Measurements from ENCODE around the gene RPS6KB2. TPM values are rescaled to one million over a fixed set of nuclear protein-coding genes. Genes with fewer than 3 reads are reported as not detected.

Gene RPS6KB2
- total and polyA plus RNA-seq, 10 of the 15 experiments (the other 5 are each of a cell fraction or from before 2014, with no cell fraction given): 0.39 to 101 (median 58.4) TPM

DNA sequence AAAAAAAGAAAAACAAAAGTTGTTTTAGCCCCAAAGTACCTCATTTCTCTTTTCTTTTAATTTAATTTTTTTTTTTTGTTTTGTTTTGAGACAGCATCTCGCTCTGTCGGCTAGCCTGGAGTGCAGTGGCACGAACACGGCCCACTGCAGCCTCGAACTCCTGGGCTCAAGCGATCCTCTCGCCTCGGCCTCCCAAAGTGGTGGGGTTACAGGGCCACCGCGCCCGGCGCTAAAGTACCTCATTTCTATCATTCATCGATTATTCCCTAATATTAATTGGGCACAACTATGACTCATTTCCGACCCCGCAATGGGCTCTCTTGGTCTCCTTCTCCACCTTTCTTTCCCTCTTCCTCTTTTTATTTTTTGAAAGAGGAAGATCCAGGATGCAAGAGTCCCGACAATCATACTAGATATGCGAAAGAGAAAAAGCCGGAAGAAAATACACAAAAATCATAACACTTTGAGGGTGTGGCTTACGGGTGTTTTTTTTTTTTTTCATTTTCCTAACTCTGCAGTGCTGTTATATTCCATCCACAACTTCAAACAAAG lies 54.1 kb downstream of the RPS6KB2 start:
- Histone ChIP-seq H3K4me1 (ENCODE audit: control insufficient read depth, insufficient read depth, low read length) (peaks cover 35% of the 10 kb centered on the region), H3K36me3 (ENCODE audit: control insufficient read depth in 2 of 2, insufficient read depth in 2 of 2, low read length in 1 of 2) (no peaks in the 10 kb centered on the region; a peak in 1 of 4 replicates), H3K9ac (ENCODE audit: control insufficient read depth, insufficient read depth, low read length) (peak overlapping the region; percentile 76), H4K20me1 (ENCODE audit: control insufficient read depth, insufficient read depth) (no peaks in the 10 kb centered on the region), H3K4me2 (ENCODE audit: control insufficient read depth, insufficient read depth) (peak overlapping the region; percentile 80), H3K4me3 (peak overlapping the region; percentile 67), H3K27ac (ENCODE audit: control insufficient read depth, insufficient read depth) (peak overlapping the region; percentile 70), H2AFZ (ENCODE audit: control insufficient read depth, low read depth, low read length) (peak overlapping the region; percentile 74), H3K79me2 (ENCODE audit: control insufficient read depth, insufficient read depth, low read length) (peaks cover 30% of the 10 kb centered on the region), H3K9me3 (replicated peaks; ENCODE audit: control insufficient read depth, insufficient read depth, low read length) (no peaks in the 10 kb centered on the region), H3K27me3 (replicated peaks in 1 of 2; ENCODE audit: control insufficient read depth in 2 of 2, insufficient read depth in 2 of 2, low read length in 1 of 2) (no peaks in the 10 kb centered on the region)
- no peak for ATAC-seq
- intact Hi-C loops (cut with micrococcal nuclease; ENCODE audit: unreplicated experiment): loop anchor here (2.0 to 10.0 kb wide), 2 partner anchors 80 to 218 kb away; partner anchors contain the start of gene GRK2
- no peak for DNase-seq (ENCODE audit: low read depth, low spot score)
- ChIA-PET CTCF (interaction anchor here (0.6 to 6.7 kb wide), 8 partner anchors 13 to 1170 kb away, joined by 3 to 37 read pairs (median 4); partner anchors contain the start of genes PPP1CA, PTPRCAP, TBC1D10C and TMEM134), POLR2A (interaction anchor here (0.7 to 6.8 kb wide), 11 partner anchors 14 to 127 kb away, joined by 3 to 112 read pairs (median 4); partner anchors contain the start of genes PPP1CA, PTPRCAP, TBC1D10C and TMEM134), RAD21 (ENCODE audit: unreplicated experiment) (interaction anchor here (0.6 to 6.9 kb wide), 9 partner anchors 14 to 129 kb away, joined by 3 to 95 read pairs (median 4); partner anchors contain the start of genes PITPNM1, POLD4, PPP1CA and PTPRCAP), SMC1A (ENCODE audit: uncharacterized antibody, unreplicated experiment) (interaction anchor here (0.8 to 6.2 kb wide), 5 partner anchors 14 to 81 kb away, joined by 4 to 43 read pairs (median 4); partner anchors contain the start of genes PPP1CA, PTPRCAP and TMEM134)
- BruUV-seq (replicated peaks): TSS peak; percentile 91
- WGBS (ENCODE audit: insufficient coverage, insufficient replicate concordance, low lambda C conversion rate, missing lambda C conversion rate): under 1% methylated on average over 19 of the region's 19 CpGs
- no peak for FAIRE-seq
- in situ Hi-C loops (cut with MboI): no loop called here
- TF ChIP-seq, protein P1, sequence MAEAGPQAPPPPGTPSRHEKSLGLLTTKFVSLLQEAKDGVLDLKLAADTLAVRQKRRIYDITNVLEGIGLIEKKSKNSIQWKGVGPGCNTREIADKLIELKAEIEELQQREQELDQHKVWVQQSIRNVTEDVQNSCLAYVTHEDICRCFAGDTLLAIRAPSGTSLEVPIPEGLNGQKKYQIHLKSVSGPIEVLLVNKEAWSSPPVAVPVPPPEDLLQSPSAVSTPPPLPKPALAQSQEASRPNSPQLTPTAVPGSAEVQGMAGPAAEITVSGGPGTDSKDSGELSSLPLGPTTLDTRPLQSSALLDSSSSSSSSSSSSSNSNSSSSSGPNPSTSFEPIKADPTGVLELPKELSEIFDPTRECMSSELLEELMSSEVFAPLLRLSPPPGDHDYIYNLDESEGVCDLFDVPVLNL (IDR thresholded peaks at IDR 0.05; ENCODE audit: low read depth, low read length): no peak
- TF ChIP-seq CBX5 (IDR thresholded peaks at IDR 0.05; ENCODE audit: low read depth) (no peak), ESRRA (IDR thresholded peaks at IDR 0.05; ENCODE audit: low read length) (no peak), SPI1 (IDR thresholded peaks at IDR 0.05; ENCODE audit: borderline replicate concordance, insufficient read depth, low read depth, low read length) (peak; percentile 71; the same call in 1 of the 2 replicates), IKZF2 (IDR thresholded peaks at IDR 0.05) (peak; percentile 59 to 83), ZNF217 (IDR thresholded peaks at IDR 0.05) (0 out of 2 replicates have a peak, but pooled peaks have one; percentile 56), NR2F1 (conservative IDR thresholded peaks at IDR 0.05) (peak; percentile 28; the same call in 1 of the 2 replicates), BCL11A (IDR thresholded peaks at IDR 0.05; ENCODE audit: low read depth, low read length) (no peak), CUX1 (IDR thresholded peaks at IDR 0.05; ENCODE audit: insufficient replicate concordance, low read depth, low read length) (peak; percentile 24), ZNF384 (IDR thresholded peaks at IDR 0.05; ENCODE audit: borderline replicate concordance, low read depth, low read length) (peak; percentile 92)
- TF ChIP-seq, protein P2, sequence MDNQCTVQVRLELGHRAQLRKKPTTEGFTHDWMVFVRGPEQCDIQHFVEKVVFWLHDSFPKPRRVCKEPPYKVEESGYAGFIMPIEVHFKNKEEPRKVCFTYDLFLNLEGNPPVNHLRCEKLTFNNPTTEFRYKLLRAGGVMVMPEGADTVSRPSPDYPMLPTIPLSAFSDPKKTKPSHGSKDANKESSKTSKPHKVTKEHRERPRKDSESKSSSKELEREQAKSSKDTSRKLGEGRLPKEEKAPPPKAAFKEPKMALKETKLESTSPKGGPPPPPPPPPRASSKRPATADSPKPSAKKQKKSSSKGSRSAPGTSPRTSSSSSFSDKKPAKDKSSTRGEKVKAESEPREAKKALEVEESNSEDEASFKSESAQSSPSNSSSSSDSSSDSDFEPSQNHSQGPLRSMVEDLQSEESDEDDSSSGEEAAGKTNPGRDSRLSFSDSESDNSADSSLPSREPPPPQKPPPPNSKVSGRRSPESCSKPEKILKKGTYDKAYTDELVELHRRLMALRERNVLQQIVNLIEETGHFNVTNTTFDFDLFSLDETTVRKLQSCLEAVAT (IDR thresholded peaks at IDR 0.05): 0 out of 2 replicates have a peak, but pooled peaks have one; percentile 24
- TF ChIP-seq, protein P3, sequence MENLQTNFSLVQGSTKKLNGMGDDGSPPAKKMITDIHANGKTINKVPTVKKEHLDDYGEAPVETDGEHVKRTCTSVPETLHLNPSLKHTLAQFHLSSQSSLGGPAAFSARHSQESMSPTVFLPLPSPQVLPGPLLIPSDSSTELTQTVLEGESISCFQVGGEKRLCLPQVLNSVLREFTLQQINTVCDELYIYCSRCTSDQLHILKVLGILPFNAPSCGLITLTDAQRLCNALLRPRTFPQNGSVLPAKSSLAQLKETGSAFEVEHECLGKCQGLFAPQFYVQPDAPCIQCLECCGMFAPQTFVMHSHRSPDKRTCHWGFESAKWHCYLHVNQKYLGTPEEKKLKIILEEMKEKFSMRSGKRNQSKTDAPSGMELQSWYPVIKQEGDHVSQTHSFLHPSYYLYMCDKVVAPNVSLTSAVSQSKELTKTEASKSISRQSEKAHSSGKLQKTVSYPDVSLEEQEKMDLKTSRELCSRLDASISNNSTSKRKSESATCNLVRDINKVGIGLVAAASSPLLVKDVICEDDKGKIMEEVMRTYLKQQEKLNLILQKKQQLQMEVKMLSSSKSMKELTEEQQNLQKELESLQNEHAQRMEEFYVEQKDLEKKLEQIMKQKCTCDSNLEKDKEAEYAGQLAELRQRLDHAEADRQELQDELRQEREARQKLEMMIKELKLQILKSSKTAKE (IDR thresholded peaks at IDR 0.05; ENCODE audit: low read depth, poor library complexity, severe bottlenecking): peak; percentile 39
